Right lobe of liver (tissue), 4 donors: ENCODE data around the gene SCAPER.

Experiments used
- POLR2A ChIP-seq: fragments of 450-650 bp; IDR thresholded peaks from one replicate; pipeline ENCODE4 v1.6.1; 2017; ENCODE audit warnings: antibody characterized with exemption, mild to moderate bottlenecking
- TF ChIP-seq, protein P1 (sequence below), 4 donors: fragments of 200-600 bp in 3 of 4; fragments of 450-650 bp in 1 of 4; IDR thresholded peaks; one replicate each; pipeline versions ENCODE4 v1.5.1 to v1.8.0; 2016 to 2022; ENCODE audit warnings: antibody characterized with exemption in 4 of 4, mild to moderate bottlenecking in 2 of 4
- donor health status: DM: no; HTN: no; CAD: no.
- donor health status: DM: no; HTN: no; CAD: no.
- donor health status: DM: no; HTN: yes; CAD: no.

DNA sequence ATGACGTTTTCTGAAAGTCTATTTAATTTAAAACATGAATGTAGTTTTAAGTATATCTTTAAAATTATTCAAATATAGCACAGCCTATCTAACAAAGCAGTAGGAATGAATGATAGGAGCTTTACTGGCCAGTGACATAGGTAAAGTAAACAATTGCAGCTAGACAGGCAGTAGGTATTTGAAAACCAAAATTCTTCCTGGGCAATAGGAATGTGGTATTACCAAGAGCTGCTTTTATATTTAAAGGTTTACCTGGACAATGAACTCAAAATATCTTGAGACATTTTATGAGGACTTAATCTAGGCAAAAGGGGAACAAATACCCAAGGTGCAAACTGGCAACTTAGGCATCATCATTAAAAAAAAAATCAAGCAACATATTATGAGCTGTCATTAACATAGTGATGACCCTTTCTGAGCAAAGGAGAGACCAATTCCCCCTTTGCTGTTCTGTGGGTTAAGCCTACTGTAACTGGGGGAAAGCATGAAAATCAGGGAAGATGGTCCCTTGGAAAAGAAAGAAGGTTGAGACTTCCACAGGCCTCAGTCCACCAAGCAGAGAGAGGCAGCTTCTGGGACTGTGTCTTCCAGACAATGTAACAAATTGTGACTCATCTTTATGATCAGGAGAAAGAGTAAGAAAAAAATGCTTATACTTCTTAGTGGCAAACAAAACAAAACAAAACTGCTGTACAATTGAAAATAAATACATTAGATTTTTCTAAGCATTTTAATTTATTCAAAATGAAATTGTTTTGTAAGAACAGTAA is 555.7 kb downstream of the SCAPER start:
- TF ChIP-seq, protein P1, sequence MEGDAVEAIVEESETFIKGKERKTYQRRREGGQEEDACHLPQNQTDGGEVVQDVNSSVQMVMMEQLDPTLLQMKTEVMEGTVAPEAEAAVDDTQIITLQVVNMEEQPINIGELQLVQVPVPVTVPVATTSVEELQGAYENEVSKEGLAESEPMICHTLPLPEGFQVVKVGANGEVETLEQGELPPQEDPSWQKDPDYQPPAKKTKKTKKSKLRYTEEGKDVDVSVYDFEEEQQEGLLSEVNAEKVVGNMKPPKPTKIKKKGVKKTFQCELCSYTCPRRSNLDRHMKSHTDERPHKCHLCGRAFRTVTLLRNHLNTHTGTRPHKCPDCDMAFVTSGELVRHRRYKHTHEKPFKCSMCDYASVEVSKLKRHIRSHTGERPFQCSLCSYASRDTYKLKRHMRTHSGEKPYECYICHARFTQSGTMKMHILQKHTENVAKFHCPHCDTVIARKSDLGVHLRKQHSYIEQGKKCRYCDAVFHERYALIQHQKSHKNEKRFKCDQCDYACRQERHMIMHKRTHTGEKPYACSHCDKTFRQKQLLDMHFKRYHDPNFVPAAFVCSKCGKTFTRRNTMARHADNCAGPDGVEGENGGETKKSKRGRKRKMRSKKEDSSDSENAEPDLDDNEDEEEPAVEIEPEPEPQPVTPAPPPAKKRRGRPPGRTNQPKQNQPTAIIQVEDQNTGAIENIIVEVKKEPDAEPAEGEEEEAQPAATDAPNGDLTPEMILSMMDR (IDR thresholded peaks at IDR 0.05), result no peak
- no peak for TF ChIP-seq POLR2A
